DMS153 treated with DMSO at 0.1 percent for 48 hours (cell line): ENCODE data around the gene ARMH3.
A peak's percentile ranks its signal among the peaks of the same experiment; 100 is the strongest.

Experiments
- DNase-seq: peaks from one replicate; lab custom pipeline; 2025; ENCODE audit not compliant: unreplicated experiment; lab: John Stamatoyannopoulos, UW

The ARMH3 gene

GRCh38 chr10:101902032-101902819, 153.7 kb downstream of the ARMH3 start:
- DNase-seq, result no peak

GRCh38 chr10:101901340-101901739, 154.6 kb downstream of the ARMH3 start:
- DNase-seq, result no peak

- peak; percentile 3 for DNase-seq
These were observed 158.3 kb downstream of the ARMH3 start for GRCh38 chr10:101897633-101898032.

GRCh38 chr10:101896225-101896877, 159.6 kb downstream of the ARMH3 start:
- DNase-seq, result no peak

GRCh38 chr10:101895781-101896180, 160.2 kb downstream of the ARMH3 start:
- no peak for DNase-seq

- no peak for DNase-seq
These were observed 161.2 kb downstream of the ARMH3 start for GRCh38 chr10:101894742-101895141.

GRCh38 chr10:101894266-101894665, 161.7 kb downstream of the ARMH3 start:
- DNase-seq, result no peak

- no peak for DNase-seq
These were observed 162.4 kb downstream of the ARMH3 start for GRCh38 chr10:101893510-101894120.

- no peak for DNase-seq
These were observed 163.1 kb downstream of the ARMH3 start for GRCh38 chr10:101892782-101893391.

GRCh38 chr10:101889256-101890210, 166.4 kb downstream of the ARMH3 start:
- DNase-seq, result peak; percentile 58

- DNase-seq, result no peak
These were observed 167.6 kb downstream of the ARMH3 start for GRCh38 chr10:101888251-101888949.

GRCh38 chr10:101887775-101888174, 168.2 kb downstream of the ARMH3 start:
- no peak for DNase-seq

GRCh38 chr10:101886521-101887312, 169.3 kb downstream of the ARMH3 start:
- no peak for DNase-seq

GRCh38 chr10:101881036-101881774, 174.8 kb downstream of the ARMH3 start:
- DNase-seq, result no peak

GRCh38 chr10:101880232-101880573, 175.8 kb downstream of the ARMH3 start:
- no peak for DNase-seq

- no peak for DNase-seq
These were observed 176.3 kb downstream of the ARMH3 start for GRCh38 chr10:101879456-101880231.

- no peak for DNase-seq
These were observed 177.1 kb downstream of the ARMH3 start for GRCh38 chr10:101878869-101879268.
